Upper lobe of right lung (tissue), 1 donor: ENCODE measurements around the gene IGF1R. TPM values are rescaled to one million over a fixed set of nuclear protein-coding genes. Genes with fewer than 3 reads are reported as not detected.
A peak's percentile ranks its signal among the peaks of the same experiment; 100 is the strongest.

Experiments used
- ATAC-seq: fragments of 200-7000 bp; cut with Tn5 transposase; one replicate; pipeline ENCODE4 v1.9.1; 2020; ENCODE audit warnings: mild to moderate bottlenecking, moderate library complexity
- DNase-seq: peaks from one replicate; pipeline ENCODE4 v3.0.0-alpha.2; 2020
- H3K27ac ChIP-seq: fragments of 200-600 bp; one replicate; pipeline ENCODE4 v1.8.0; 2022
- H3K27me3 ChIP-seq: fragments of 200-600 bp; one replicate; pipeline ENCODE4 v1.8.0; 2022; ENCODE audit warnings: mild to moderate bottlenecking
- H3K36me3 ChIP-seq: fragments of 200-600 bp; one replicate; pipeline ENCODE4 v1.8.0; 2022
- H3K4me1 ChIP-seq: fragments of 200-600 bp; one replicate; pipeline ENCODE4 v1.8.0; 2022
- H3K4me3 ChIP-seq: fragments of 200-600 bp; one replicate; pipeline ENCODE4 v1.8.0; 2022; ENCODE audit warnings: mild to moderate bottlenecking
- H3K9me3 ChIP-seq: fragments of 200-600 bp; one replicate; pipeline ENCODE4 v1.8.0; 2022
- intact Hi-C: fragments of 100-400 bp; cut with DNase I; formaldehyde crosslinking; loops from one replicate; pipeline ENCODE4 v1.11.0; 2022
- total RNA-seq: library from RNA; stranded (reverse); fragmentation: NEBNext Ultra II Directional; extraction: Animal tissue kit (Norgen Biotek cat#: 25700); gene quantifications from one replicate; pipeline ENCODE4 v1.2.1, GENCODE V29; 2021
- TF ChIP-seq, protein P1 (sequence below): fragments of 200-600 bp; IDR thresholded peaks from one replicate; pipeline ENCODE4 v1.8.0; 2022; ENCODE audit warnings: antibody characterized with exemption
- donor health status: DM: no; HTN: yes; CAD: no; lungs with severe emphysema.

Gene IGF1R
- total RNA-seq, 1 donor from 2014 or later, result 40.0 TPM

DNA sequence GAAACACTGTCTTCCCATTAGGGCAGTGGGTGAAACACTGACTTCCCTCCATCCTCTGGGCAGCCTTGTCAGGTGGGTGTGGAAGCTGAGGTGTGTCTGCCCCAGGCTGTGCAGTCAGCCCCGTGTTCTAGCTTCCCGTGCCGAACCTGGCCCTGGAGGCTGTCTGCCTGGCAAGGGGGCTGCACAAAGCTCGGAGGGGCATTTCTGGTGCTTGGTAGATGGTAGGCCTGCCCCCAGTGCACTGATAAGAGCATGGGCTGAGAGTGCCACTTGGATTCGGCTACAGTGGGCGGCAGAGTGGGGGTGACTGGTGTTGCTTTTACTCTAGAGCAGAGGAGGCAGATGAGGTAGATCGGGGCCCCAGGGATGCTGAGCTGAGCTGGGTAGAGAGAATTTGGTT is 21.3 kb downstream of the IGF1R start:
- no peak for DNase-seq
- TF ChIP-seq, protein P1, sequence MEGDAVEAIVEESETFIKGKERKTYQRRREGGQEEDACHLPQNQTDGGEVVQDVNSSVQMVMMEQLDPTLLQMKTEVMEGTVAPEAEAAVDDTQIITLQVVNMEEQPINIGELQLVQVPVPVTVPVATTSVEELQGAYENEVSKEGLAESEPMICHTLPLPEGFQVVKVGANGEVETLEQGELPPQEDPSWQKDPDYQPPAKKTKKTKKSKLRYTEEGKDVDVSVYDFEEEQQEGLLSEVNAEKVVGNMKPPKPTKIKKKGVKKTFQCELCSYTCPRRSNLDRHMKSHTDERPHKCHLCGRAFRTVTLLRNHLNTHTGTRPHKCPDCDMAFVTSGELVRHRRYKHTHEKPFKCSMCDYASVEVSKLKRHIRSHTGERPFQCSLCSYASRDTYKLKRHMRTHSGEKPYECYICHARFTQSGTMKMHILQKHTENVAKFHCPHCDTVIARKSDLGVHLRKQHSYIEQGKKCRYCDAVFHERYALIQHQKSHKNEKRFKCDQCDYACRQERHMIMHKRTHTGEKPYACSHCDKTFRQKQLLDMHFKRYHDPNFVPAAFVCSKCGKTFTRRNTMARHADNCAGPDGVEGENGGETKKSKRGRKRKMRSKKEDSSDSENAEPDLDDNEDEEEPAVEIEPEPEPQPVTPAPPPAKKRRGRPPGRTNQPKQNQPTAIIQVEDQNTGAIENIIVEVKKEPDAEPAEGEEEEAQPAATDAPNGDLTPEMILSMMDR, result no peak
- no peak for ATAC-seq

DNA sequence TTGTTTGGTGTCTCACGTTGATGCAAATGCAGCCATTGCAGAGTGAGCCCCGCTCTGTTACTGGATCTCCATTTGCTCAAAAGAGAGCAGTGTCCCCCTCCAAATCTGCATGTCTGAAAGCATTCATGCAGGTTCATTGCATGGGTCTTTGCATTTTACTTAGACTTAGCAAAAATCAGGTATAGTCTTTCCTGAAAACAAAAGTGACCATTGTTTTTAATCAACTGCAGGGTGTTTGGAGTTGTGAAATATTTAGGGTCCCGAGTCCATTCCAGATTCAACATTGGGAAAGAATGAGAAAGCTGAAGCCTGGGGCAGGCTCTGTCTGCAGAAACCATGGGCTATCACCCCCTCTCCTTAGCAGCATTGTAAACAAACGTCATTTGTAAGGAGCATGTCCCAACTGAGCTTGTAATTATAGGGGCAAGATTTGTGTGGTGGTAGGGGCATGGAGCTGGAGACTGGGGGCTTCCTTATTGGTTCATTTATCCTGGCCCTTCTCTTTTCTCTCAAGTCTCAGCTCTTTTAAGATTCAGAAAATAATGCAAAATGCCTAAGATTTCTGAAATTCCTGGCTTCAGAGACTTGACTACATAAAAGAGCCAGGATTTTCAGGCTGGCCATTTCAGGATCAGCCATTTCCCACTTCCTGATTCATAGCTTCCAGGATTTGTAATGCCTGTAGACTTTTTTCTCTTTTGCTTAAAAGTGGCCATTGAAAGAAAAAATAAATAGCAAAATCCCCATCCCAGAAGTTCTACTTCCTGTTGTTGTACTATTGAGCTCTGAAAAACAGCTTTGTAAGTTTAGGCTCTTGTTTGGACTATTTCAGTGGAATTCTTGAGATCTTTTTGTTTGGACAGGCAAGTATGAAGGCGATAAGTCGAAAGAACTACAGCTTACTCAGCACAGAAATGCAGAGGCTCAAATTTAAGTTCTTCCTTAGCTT is 23.0 kb downstream of the IGF1R start:
- TF ChIP-seq, protein P1, result no peak
- Histone ChIP-seq H3K27me3 (no peaks in the 10 kb centered on the region), H3K4me3 (no peak overlapping the region), H3K4me1 (peaks cover 43% of the 10 kb centered on the region), H3K27ac (peak overlapping the region; percentile 55), H3K36me3 (no peaks in the 10 kb centered on the region), H3K9me3 (no peaks in the 10 kb centered on the region)
- DNase-seq (no peak), ATAC-seq (peak; percentile 18)
- intact Hi-C loops, result no loop called here

More for the DNA sequence above, 21.3 kb downstream of the IGF1R start:
- Histone ChIP-seq H3K4me3 (no peak overlapping the region), H3K27me3 (no peaks in the 10 kb centered on the region), H3K9me3 (no peaks in the 10 kb centered on the region), H3K27ac (no peak overlapping the region), H3K4me1 (peaks cover 49% of the 10 kb centered on the region), H3K36me3 (no peaks in the 10 kb centered on the region)
- intact Hi-C loops, result no loop called here

DNA sequence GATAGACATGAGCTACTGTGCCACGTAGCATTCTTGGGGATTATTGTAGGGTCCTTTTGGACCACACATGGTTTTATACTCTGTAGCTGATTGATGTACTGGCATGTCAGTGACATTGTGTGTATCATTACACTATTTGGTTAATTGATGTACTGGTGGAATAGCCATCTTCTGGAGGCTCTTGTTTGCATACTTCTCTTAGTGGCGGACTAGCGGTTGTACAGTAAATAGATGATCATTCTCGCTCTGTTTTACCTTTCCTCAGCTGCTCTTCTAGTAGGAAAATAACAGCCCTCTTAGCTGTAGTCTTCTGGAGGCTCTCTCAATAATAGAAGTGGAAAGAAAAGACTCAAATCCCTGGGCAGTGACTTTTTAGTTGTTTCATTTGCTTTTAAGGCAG is 24.8 kb downstream of the IGF1R start:
- H3K9me3 ChIP-seq, result no peaks in the 10 kb centered on the region
- DNase-seq (no peak), ATAC-seq (no peak)
- H3K27me3 ChIP-seq, result no peaks in the 10 kb centered on the region
- peaks cover 36% of the 10 kb centered on the region for H3K4me1 ChIP-seq
- H3K4me3 ChIP-seq, result no peak overlapping the region
- no peak overlapping the region for H3K27ac ChIP-seq
- TF ChIP-seq, protein P1, result no peak
- H3K36me3 ChIP-seq, result no peaks in the 10 kb centered on the region
- intact Hi-C loops, result no loop called here

DNA sequence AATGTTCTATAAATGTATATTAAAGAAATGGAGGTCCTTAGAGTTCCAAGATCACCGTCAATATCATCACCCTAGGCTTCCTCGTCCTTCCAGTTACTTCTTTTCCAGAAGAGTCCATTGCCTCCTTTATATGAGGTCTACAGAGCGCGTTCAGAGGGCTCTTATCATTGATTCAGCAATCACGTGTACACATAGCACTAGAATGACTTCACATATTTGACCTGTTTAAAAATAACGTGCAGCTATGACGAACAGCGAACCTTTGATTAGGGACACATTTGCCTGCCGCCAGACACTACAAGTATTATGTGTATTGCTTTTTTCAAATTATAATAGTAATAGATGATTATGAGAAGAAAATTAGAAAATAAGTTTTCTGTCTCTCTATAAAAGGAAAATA is 26.0 kb downstream of the IGF1R start:
- Histone ChIP-seq H3K27ac (no peak overlapping the region), H3K9me3 (no peaks in the 10 kb centered on the region), H3K4me3 (no peak overlapping the region), H3K27me3 (no peaks in the 10 kb centered on the region), H3K36me3 (no peaks in the 10 kb centered on the region), H3K4me1 (peaks cover 26% of the 10 kb centered on the region)
- ATAC-seq, result peak; percentile 81
- TF ChIP-seq, protein P1, result no peak
- no peak for DNase-seq
- intact Hi-C loops, result no loop called here

DNA sequence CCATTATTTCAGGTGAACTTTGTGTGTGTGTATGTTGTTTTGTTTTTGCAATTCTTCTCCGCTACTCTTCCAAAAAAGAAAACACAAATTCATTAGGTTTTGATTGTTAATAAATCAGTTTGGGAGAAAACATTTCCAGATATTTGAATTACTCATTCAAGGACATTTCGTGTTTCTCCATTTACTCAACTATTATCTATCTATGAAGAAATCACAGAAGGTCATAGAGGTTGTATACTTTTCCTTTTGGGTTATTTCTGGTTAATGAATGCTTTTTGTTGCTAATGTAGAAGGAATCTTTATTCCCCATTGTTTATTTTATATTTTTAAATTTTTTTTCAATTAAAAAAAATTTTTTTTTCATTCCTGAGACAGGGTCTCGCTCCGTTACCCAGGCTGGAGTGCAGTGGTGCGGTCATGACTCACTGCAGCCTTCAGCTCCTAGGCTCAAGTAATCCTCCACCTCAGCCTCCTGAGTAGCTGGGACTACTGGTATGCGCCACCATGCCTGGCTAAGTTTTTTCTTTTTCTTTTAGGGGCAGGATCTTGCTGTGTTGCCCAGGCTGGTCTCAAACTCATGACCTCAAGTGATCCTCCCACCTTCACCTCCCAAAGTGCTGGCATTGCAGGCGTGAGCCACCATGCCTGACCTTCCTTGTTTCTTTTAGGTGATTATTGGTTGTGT is 28.4 kb downstream of the IGF1R start:
- TF ChIP-seq, protein P1, result no peak
- H3K27ac ChIP-seq, result no peak overlapping the region
- no peak overlapping the region for H3K4me3 ChIP-seq
- peaks cover 14% of the 10 kb centered on the region for H3K4me1 ChIP-seq
- no peaks in the 10 kb centered on the region for H3K27me3 ChIP-seq
- DNase-seq (no peak), ATAC-seq (no peak)
- intact Hi-C loops, result no loop called here
- no peaks in the 10 kb centered on the region for H3K36me3 ChIP-seq
- no peaks in the 10 kb centered on the region for H3K9me3 ChIP-seq
